Activated CD4-positive, alpha-beta T cell treated with anti-CD3 and anti-CD28 coated beads for 36 hours (primary cell): ENCODE data around the gene IGFL4. TPM values are rescaled to one million over a fixed set of nuclear protein-coding genes. Genes with fewer than 3 reads are reported as not detected.
A peak's percentile ranks its signal among the peaks of the same experiment; 100 is the strongest.

Experiments
- ATAC-seq: fragments of 200-7000 bp; cut with Tn5 transposase; one replicate; pipeline ENCODE4 v1.10.0; 2021; ENCODE audit warnings: mild to moderate bottlenecking, moderate library complexity
- CTCF ChIA-PET: fragments of 350-600 bp; sonication (Branson Sonifier 250); formaldehyde crosslinking; loops from one replicate; lab custom pipeline; 2021; ENCODE audit warnings: antibody characterized with exemption; lab: Charles Lee
- POLR2A ChIA-PET: fragments of 350-600 bp; sonication (Branson Sonifier 250); formaldehyde crosslinking; loops from one replicate; lab custom pipeline; 2021; ENCODE audit warnings: antibody characterized with exemption, inconsistent platforms; lab: Charles Lee
- DNase-seq: peaks from one replicate; pipeline ENCODE4 v3.0.0-alpha.2; 2020
- H3K27ac Mint-ChIP-seq: one replicate; pipeline ENCODE4 v1.8.0; 2021; ENCODE audit warnings: mixed read lengths
- H3K27me3 Mint-ChIP-seq: one replicate; pipeline ENCODE4 v1.8.0; 2021; ENCODE audit warnings: mixed read lengths
- H3K36me3 Mint-ChIP-seq: one replicate; pipeline ENCODE4 v1.8.0; 2021; ENCODE audit warnings: low read depth, mixed read lengths
- H3K4me1 Mint-ChIP-seq: one replicate; pipeline ENCODE4 v1.8.0; 2021; ENCODE audit warnings: mixed read lengths
- H3K4me3 Mint-ChIP-seq: one replicate; pipeline ENCODE4 v1.8.0; 2021; ENCODE audit warnings: mild to moderate bottlenecking, moderate library complexity, mixed read lengths
- H3K9me3 Mint-ChIP-seq: one replicate; pipeline ENCODE4 v1.8.0; 2021; ENCODE audit warnings: low read depth, mixed read lengths
- intact Hi-C, 2 experiments: fragments of 100-400 bp; cut with DNase I in 1 of 2; cut with micrococcal nuclease in 1 of 2; formaldehyde crosslinking; loops; one replicate each; pipeline versions ENCODE4 v1.14.2 to v1.15.1; 2022 to 2024; cut with DNase I, micrococcal nuclease
- microRNA-seq: library from miRNA; unstranded; fragments of <30 nt; microRNA quantifications from one replicate; pipeline ENCODE4 v1.2.0, GENCODE V29; 2021; ENCODE audit warnings: borderline replicate concordance
- total RNA-seq, 2 experiments: library from RNA; stranded (reverse); gene quantifications; one replicate each; pipeline ENCODE4 v1.2.3, GENCODE V29; 2021

Gene IGFL4
- total RNA-seq, 2 experiments from 2014 or later: not detected

DNA sequence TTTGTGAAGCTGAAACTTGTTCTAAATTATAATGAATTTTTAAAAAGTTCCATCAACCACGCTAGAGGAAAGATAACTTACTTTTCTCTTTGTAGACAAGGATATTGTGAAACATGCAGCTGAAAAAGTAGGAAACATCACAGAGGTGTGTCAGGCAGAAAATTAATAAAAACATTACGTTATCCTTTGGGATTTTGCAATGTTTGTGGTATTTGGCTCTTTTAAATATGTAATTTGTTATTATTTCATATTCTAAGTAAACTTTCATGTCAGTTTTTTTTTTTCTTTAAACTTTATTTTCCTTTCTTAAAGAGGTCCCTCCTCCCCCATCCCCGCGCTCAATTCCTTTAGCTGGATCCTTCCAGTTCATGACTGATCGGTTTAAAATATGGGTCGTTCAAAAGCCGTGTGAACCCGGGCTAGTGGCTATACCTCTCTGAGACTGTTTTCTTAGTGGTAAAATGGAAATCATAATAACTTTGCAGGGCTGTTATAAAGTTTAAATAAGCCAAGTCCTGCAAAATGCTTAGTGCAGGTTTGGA is 46.3 kb downstream of the IGFL4 start:
- H3K27me3 Mint-ChIP-seq: peaks cover 5% of the 10 kb centered on the region
- H3K4me3 Mint-ChIP-seq: no peak overlapping the region
- CTCF ChIA-PET: interaction anchor here (0.6 to 2.2 kb wide), 10 partner anchors 9 to 436 kb away, joined by 3 to 8 read pairs (median 4); partner anchors contain the start of gene MYPOP
- H3K36me3 Mint-ChIP-seq: peaks cover 10% of the 10 kb centered on the region
- POLR2A ChIA-PET: interaction anchor here (1.0 kb wide), 2 partner anchors 92 to 131 kb away, joined by 3 to 4 read pairs; partner anchors contain the start of gene SYMPK
- ATAC-seq (peak; percentile 2), DNase-seq (no peak)
- intact Hi-C loops: no loop called here
- H3K4me1 Mint-ChIP-seq: peaks cover 16% of the 10 kb centered on the region
- no peaks in the 10 kb centered on the region for H3K9me3 Mint-ChIP-seq
- no peak overlapping the region for H3K27ac Mint-ChIP-seq

- H3K4me1 Mint-ChIP-seq: no peaks in the 10 kb centered on the region
- ChIA-PET CTCF (interaction anchor here (0.6 to 1.2 kb wide), 2 partner anchors 19 to 185 kb away, joined by 3 read pairs; no protein-coding TSS in a partner anchor), POLR2A (no interaction called here)
- peaks cover 7% of the 10 kb centered on the region for H3K27me3 Mint-ChIP-seq
- H3K36me3 Mint-ChIP-seq: no peaks in the 10 kb centered on the region
- intact Hi-C loops: no loop called here
- H3K4me3 Mint-ChIP-seq: no peak overlapping the region
- DNase-seq (no peak), ATAC-seq (no peak)
- no peaks in the 10 kb centered on the region for H3K9me3 Mint-ChIP-seq
- H3K27ac Mint-ChIP-seq: no peak overlapping the region
Observed at GRCh38 chr19:45990113-45990728, 50.6 kb downstream of the IGFL4 start.

Small RNA genes within 50 kb of the gene (microRNA-seq; reads per million reads assigned to microRNA genes)
- gene MIR769: 178 reads per million, percentile 70 among the genes with 10 or more reads in this experiment

Other genes with a start within 250 kb of the IGFL4 start
- 10 to 100 TPM; 31.1 to 35.1 TPM for gene DMWD, start 248.2 kb downstream of the IGFL4 start, total RNA-seq
- gene RSPH6A, start 225.7 kb downstream of the IGFL4 start, total RNA-seq: under 1 TPM; 0.21 to 0.23 TPM
- gene SYMPK, start 177.9 kb downstream of the IGFL4 start, total RNA-seq: 100 to 1,000 TPM; 108 to 128 TPM
- under 1 TPM; 0.40 to 0.62 TPM for gene FOXA3, start 176.7 kb downstream of the IGFL4 start, total RNA-seq
- 10 to 100 TPM; 12.6 to 15.2 TPM for gene IRF2BP1, start 154.9 kb downstream of the IGFL4 start, total RNA-seq
- gene MYPOP, start 138.4 kb downstream of the IGFL4 start, total RNA-seq: 1 to 10 TPM; 5.0 to 5.6 TPM
- not detected for gene NANOS2, start 126.2 kb downstream of the IGFL4 start, total RNA-seq
- under 1 TPM; 0.02 to 0.09 TPM for gene NOVA2, start 67.1 kb downstream of the IGFL4 start, total RNA-seq
- gene CCDC61, start 45.5 kb downstream of the IGFL4 start, total RNA-seq: 10 to 100 TPM; 22.4 to 26.2 TPM
- gene PGLYRP1, start 17.9 kb downstream of the IGFL4 start, total RNA-seq: not detected
- not detected for gene IGFL3, start 83.7 kb upstream of the IGFL4 start, total RNA-seq
- gene IGFL2, start 107.2 kb upstream of the IGFL4 start, total RNA-seq: not detected
- not detected for gene IGFL1, start 188.7 kb upstream of the IGFL4 start, total RNA-seq